Naive thymus-derived CD4-positive, alpha-beta T cell (primary cell): ENCODE results near the gene AMOTL2. TPM values are rescaled to one million over a fixed set of nuclear protein-coding genes. Genes with fewer than 3 reads are reported as not detected.

Experiments
- ATAC-seq: fragments of 150-1000 bp; cut with Tn5 transposase; 2 replicates; pipeline ENCODE4 v1.10.0; 2021; ENCODE audit warnings: mild to moderate bottlenecking, moderate library complexity
- CTCF ChIA-PET: fragments of 350-600 bp; sonication (Branson Sonifier 250); formaldehyde crosslinking; loops from one replicate; lab custom pipeline; 2021; ENCODE audit warnings: antibody characterized with exemption; lab: Charles Lee
- POLR2A ChIA-PET: fragments of 350-600 bp; sonication (Branson Sonifier 250); formaldehyde crosslinking; loops from one replicate; lab custom pipeline; 2021; ENCODE audit warnings: antibody characterized with exemption, inconsistent platforms; lab: Charles Lee
- DNase-seq, 9 donors: peaks; one replicate each; pipeline versions ENCODE4 v3.0.0 to v3.0.0-alpha.2; 2020 to 2022; ENCODE audit warnings: mixed read lengths in 1 of 9
- H3K27ac ChIP-seq: one replicate; pipeline ENCODE4 v1.7.0; 2013; ENCODE audit warnings: mild to moderate bottlenecking, low read depth, low read length, moderate library complexity
- H3K27me3 ChIP-seq, 2 donors: one replicate each; pipeline ENCODE4 v1.7.0; 2013; ENCODE audit warnings: low read length in 2 of 2, mild to moderate bottlenecking in 2 of 2, moderate library complexity in 2 of 2; ENCODE audit not compliant: control insufficient read depth in 2 of 2, insufficient read depth in 2 of 2
- H3K36me3 ChIP-seq, 3 experiments: 1 replicate in 2 of 3; 2 replicates in 1 of 3; pipeline ENCODE4 v1.7.0; 2013; ENCODE audit warnings: low read length in 3 of 3, mild to moderate bottlenecking in 3 of 3, moderate library complexity in 1 of 3; ENCODE audit not compliant: insufficient read depth in 3 of 3, control insufficient read depth in 2 of 3
- H3K4me1 ChIP-seq, 2 donors: one replicate each; pipeline ENCODE4 v1.7.0; 2013; ENCODE audit warnings: low read length in 2 of 2, mild to moderate bottlenecking in 2 of 2, moderate library complexity in 1 of 2; ENCODE audit not compliant: control insufficient read depth in 2 of 2, insufficient read depth in 2 of 2
- H3K4me3 ChIP-seq: 2 replicates; pipeline ENCODE4 v1.7.0; 2013; ENCODE audit warnings: mild to moderate bottlenecking, low read length
- H3K9me3 ChIP-seq, 3 experiments: 1 replicate in 2 of 3; 2 replicates in 1 of 3; pipeline ENCODE4 v1.7.0; 2013; ENCODE audit warnings: low read length in 3 of 3; ENCODE audit not compliant: control insufficient read depth in 2 of 3
- H3K27ac Mint-ChIP-seq, 9 donors: one replicate each; pipeline ENCODE4 v1.8.0; 2020 to 2022; ENCODE audit warnings: mixed read lengths in 9 of 9, mild to moderate bottlenecking in 8 of 9, moderate library complexity in 5 of 9, inconsistent platforms in 2 of 9
- H3K27me3 Mint-ChIP-seq, 5 donors: one replicate each; pipeline ENCODE4 v1.8.0; 2021 to 2022; ENCODE audit warnings: mixed read lengths in 5 of 5, mild to moderate bottlenecking in 1 of 5
- H3K36me3 Mint-ChIP-seq, 5 donors: one replicate each; pipeline ENCODE4 v1.8.0; 2020 to 2022; ENCODE audit warnings: mixed read lengths in 5 of 5, mild to moderate bottlenecking in 3 of 5, inconsistent platforms in 1 of 5
- H3K4me1 Mint-ChIP-seq, 7 donors: one replicate each; pipeline ENCODE4 v1.8.0; 2020 to 2022; ENCODE audit warnings: mixed read lengths in 7 of 7, mild to moderate bottlenecking in 3 of 7, inconsistent platforms in 1 of 7
- H3K4me3 Mint-ChIP-seq, 10 donors: one replicate each; pipeline ENCODE4 v1.8.0; 2020 to 2022; ENCODE audit warnings: mild to moderate bottlenecking in 10 of 10, mixed read lengths in 10 of 10, moderate library complexity in 6 of 10, inconsistent platforms in 2 of 10
- H3K9me3 Mint-ChIP-seq, 11 donors: one replicate each; pipeline ENCODE4 v1.8.0; 2020 to 2022; ENCODE audit warnings: mixed read lengths in 11 of 11, mild to moderate bottlenecking in 4 of 11, inconsistent platforms in 1 of 11, moderate library complexity in 1 of 11
- intact Hi-C, 2 donors: fragments of 100-400 bp; cut with micrococcal nuclease; formaldehyde crosslinking; loops; one replicate each; pipeline ENCODE4 v1.15.1; 2023
- polyA plus RNA-seq, 2 donors: library from polyadenylated mRNA; unstranded; fragments of 300-500 nt; fragmentation: Illumina TruSeq; gene quantifications; one replicate each; pipeline ENCODE4 v1.2.3, GENCODE V29; 2021
- total RNA-seq, 6 experiments: library from RNA in 5 of 6; stranded (reverse) in 5 of 6; gene quantifications; 1 replicate in 5 of 6; 2 replicates in 1 of 6; pipeline ENCODE4 v1.2.3 and lab custom pipeline; 2021 to 2026

Gene AMOTL2
- total and polyA plus RNA-seq, 7 experiments from 2014 or later = 0.10 TPM; not detected in 6

DNA sequence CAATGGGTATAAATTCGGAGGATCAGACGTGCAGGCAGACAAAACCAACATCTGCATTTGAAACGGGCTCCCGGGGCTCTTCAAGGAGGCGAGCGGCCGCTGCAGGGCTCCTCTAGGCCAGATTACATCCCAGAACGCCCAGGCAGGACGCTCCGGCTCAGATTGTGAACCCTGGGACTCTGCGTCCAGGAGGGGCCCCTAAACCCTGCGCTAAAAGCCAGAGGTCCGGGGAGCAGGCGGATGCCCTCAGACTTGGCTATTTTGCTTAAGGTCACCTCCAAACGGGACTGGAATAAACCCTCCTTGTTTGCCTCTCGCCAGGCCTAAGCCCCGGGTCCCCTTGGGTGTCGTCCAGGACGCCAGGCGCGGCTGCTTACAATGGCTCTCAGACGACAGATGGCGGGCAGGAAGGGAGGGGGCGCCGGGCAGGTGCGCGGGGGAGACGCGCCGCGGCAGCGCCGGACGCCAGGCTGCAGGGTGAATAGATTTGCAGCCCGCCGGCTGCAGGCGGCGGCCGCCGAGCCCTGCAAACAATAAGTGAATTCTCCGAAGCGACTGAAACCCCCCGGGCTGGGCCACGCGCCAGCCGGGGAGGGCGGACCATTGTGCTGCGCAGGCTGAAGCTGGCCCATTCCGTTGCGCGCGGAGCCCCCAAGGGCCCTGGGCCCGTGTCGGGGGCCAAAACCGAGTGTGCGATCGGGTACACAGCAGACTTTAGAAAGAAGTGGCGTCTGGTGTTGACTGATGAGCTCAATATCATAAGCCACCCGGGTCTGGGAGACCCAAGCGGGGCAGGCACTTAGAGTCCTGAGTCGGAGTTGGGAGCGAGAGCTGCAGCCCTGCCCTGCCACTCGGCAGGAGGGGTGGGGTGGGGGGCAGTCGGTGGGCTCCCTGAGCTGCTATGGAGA is 32.3 kb upstream of the AMOTL2 start:
- Histone ChIP-seq H3K27ac (no peak overlapping the region), H3K9me3 (no peaks in the 10 kb centered on the region), H3K36me3 (no peaks in the 10 kb centered on the region), H3K4me3 (no peak overlapping the region), H3K4me1 (no peaks in the 10 kb centered on the region), H3K27me3 (peaks cover 0 to 3% of the 10 kb centered on the region in 2 donors)
- intact Hi-C loops = no loop called here
- H3K9me3 Mint-ChIP-seq = peaks cover 2 to 31% (median 13%) of the 10 kb centered on the region in 11 donors
- H3K27me3 Mint-ChIP-seq = peaks cover 68 to 78% (median 76%) of the 10 kb centered on the region in 5 donors
- POLR2A ChIA-PET = no interaction called here
- H3K4me3 Mint-ChIP-seq = peak overlapping the region in 5 of 10 donors; percentile 12 to 52 (median 25)
- H3K27ac Mint-ChIP-seq = no peak overlapping the region
- CTCF ChIA-PET = no interaction called here
- DNase-seq = no peak
- no peak for ATAC-seq
- peaks cover 0 to 18% (median 4%) of the 10 kb centered on the region in 5 donors for H3K36me3 Mint-ChIP-seq
- peaks cover 0 to 6% (median 0%) of the 10 kb centered on the region in 7 donors for H3K4me1 Mint-ChIP-seq

DNA sequence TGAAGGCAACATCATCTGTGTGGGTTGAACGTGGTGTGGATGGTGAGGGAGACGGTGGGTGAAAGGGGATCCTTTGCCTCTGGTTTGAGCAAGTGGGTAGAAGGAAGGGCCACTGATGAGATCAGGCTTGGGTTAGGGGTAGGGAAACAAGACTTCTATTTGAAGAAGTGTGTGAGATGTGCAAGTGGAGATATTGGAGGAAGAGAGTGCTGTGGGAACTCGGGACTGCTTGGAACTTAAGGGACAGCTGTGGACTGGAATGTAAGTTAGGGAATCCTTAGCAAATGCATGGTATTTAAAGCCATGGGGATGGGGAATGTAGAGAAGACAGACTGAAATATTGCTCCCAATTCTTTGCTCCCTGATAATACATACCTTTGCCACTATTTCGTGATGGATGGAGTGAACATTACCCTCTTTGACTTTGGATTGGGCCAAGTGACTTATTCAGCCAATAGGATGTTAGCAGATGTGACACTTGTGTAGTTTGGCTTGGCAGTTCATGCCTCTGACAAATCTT is 30.2 kb upstream of the AMOTL2 start:
- no peaks in the 10 kb centered on the region for H3K9me3 ChIP-seq
- DNase-seq (no peak), ATAC-seq (no peak)
- H3K27ac Mint-ChIP-seq = no peak overlapping the region
- POLR2A ChIA-PET = no interaction called here
- peaks cover 0 to 6% (median 0%) of the 10 kb centered on the region in 7 donors for H3K4me1 Mint-ChIP-seq
- peaks cover 56 to 90% (median 78%) of the 10 kb centered on the region in 5 donors for H3K27me3 Mint-ChIP-seq
- H3K36me3 Mint-ChIP-seq = peaks cover 0 to 15% (median 4%) of the 10 kb centered on the region in 5 donors
- no peaks in the 10 kb centered on the region for H3K4me1 ChIP-seq
- CTCF ChIA-PET = no interaction called here
- no peak overlapping the region for H3K4me3 Mint-ChIP-seq
- H3K4me3 ChIP-seq = no peak overlapping the region
- intact Hi-C loops = no loop called here
- peaks cover 2 to 33% (median 14%) of the 10 kb centered on the region in 11 donors for H3K9me3 Mint-ChIP-seq
- peaks cover 0 to 3% of the 10 kb centered on the region in 2 donors for H3K27me3 ChIP-seq
- no peaks in the 10 kb centered on the region for H3K36me3 ChIP-seq
- H3K27ac ChIP-seq = no peak overlapping the region

DNA sequence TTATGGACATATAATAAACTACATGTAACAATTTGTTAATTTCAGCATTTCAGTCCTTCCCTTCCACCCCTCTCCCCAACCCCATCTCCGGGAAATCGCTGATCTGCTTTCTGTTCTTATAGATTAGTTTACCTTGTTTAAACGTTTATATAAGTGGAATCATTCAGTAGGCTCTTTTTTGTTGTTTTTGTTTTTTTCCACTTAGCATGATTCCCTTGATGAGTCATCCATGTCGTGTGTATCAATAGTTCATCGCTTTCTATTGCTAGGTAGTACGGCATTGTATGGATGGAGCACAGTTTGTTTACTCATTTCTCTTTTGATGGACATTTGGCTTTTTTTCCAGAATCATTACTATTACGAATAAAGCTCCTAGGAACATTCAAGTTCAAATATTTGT is 23.5 kb upstream of the AMOTL2 start:
- Mint-ChIP-seq H3K27ac (no peak overlapping the region), H3K4me1 (peaks cover 0 to 6% (median 0%) of the 10 kb centered on the region in 7 donors), H3K27me3 (peaks cover 13 to 69% (median 58%) of the 10 kb centered on the region in 5 donors), H3K9me3 (peaks cover 0 to 15% (median 9%) of the 10 kb centered on the region in 11 donors), H3K36me3 (peaks cover 0 to 4% (median 4%) of the 10 kb centered on the region in 5 donors), H3K4me3 (no peak overlapping the region)
- intact Hi-C loops = no loop called here
- DNase-seq (no peak), ATAC-seq (no peak)
- no peak overlapping the region for H3K27ac ChIP-seq
- no peaks in the 10 kb centered on the region for H3K4me1 ChIP-seq
- ChIA-PET CTCF (no interaction called here), POLR2A (no interaction called here)
- no peaks in the 10 kb centered on the region for H3K27me3 ChIP-seq
- H3K9me3 ChIP-seq = no peaks in the 10 kb centered on the region
- no peaks in the 10 kb centered on the region for H3K36me3 ChIP-seq
- no peak overlapping the region for H3K4me3 ChIP-seq

DNA sequence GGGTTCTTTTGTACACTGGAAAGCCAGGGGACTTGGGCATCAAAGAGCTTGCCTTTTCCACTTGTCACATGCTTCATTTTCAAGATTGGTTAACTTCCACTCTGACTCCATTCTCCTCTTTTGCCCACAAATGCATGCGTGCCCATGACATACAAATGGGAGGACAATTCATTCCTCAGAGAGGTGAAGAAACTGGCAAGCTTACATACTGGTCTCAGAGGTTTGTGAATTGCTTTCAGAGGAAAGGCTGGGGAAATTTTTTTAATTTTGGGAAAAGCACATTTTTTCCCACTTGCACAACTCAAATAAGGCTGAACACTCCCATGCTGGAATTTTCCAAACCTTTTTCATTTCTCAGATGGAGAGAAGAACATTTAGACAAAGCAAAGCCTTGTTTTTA is 20.9 kb upstream of the AMOTL2 start:
- Mint-ChIP-seq H3K9me3 (peaks cover 0 to 1% (median 0%) of the 10 kb centered on the region in 11 donors), H3K4me1 (peaks cover 0 to 6% (median 0%) of the 10 kb centered on the region in 7 donors), H3K4me3 (no peak overlapping the region), H3K27me3 (peaks cover 12 to 53% (median 45%) of the 10 kb centered on the region in 5 donors), H3K36me3 (no peaks in the 10 kb centered on the region), H3K27ac (no peak overlapping the region)
- POLR2A ChIA-PET = no interaction called here
- Histone ChIP-seq H3K4me1 (no peaks in the 10 kb centered on the region), H3K27me3 (no peaks in the 10 kb centered on the region), H3K36me3 (no peaks in the 10 kb centered on the region), H3K9me3 (no peaks in the 10 kb centered on the region), H3K27ac (no peak overlapping the region), H3K4me3 (no peak overlapping the region)
- DNase-seq (no peak), ATAC-seq (no peak)
- intact Hi-C loops = no loop called here
- CTCF ChIA-PET = no interaction called here

DNA sequence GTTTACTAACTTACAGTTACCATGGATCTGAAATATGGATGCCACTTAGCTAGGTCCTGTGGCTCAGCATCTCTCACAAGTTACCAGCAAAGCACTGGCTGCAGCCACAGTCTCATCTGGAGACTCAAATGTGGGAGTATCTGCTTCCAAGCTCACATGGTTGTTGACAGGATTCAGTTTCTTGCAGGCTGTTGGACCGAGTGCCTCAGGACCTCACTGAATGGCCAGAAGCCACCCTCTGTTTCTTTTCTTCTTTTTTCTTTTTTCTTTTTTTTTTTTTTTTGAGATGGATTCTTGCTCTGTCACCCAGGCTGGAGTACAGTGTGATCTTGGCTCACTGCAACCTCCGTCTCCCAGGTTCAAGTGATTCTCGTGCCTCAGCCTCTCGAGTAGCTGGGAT is 20.1 kb upstream of the AMOTL2 start:
- Histone ChIP-seq H3K36me3 (no peaks in the 10 kb centered on the region), H3K4me1 (no peaks in the 10 kb centered on the region), H3K9me3 (no peaks in the 10 kb centered on the region), H3K27ac (no peak overlapping the region), H3K4me3 (no peak overlapping the region), H3K27me3 (no peaks in the 10 kb centered on the region)
- ChIA-PET POLR2A (no interaction called here), CTCF (no interaction called here)
- Mint-ChIP-seq H3K9me3 (peaks cover 0 to 1% (median 0%) of the 10 kb centered on the region in 11 donors), H3K27ac (no peak overlapping the region), H3K4me3 (no peak overlapping the region), H3K4me1 (peaks cover 0 to 6% (median 0%) of the 10 kb centered on the region in 7 donors), H3K36me3 (no peaks in the 10 kb centered on the region), H3K27me3 (peaks cover 16 to 52% (median 43%) of the 10 kb centered on the region in 5 donors)
- DNase-seq (no peak), ATAC-seq (no peak)
- intact Hi-C loops = no loop called here

DNA sequence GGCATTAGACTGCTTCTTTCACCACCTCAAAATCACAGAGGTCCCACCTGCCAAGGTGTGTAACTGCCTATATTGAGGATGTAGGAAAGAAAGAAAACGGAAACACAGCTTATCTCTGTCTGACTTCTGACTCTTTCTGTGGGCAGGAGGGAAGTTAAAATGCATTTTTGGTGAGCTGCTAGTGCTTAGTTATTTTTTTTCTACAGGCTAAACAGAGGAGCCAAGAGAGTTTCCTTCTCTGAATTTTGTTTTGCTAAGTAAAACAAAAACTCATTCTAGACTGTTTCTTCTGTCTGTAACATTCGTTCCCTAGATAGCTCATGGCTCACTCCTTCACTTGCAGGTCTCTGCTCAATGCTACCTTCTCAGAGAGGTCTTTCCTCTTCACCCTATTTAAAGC is 18.8 kb upstream of the AMOTL2 start:
- H3K9me3 ChIP-seq = no peaks in the 10 kb centered on the region
- peaks cover 0 to 6% (median 0%) of the 10 kb centered on the region in 7 donors for H3K4me1 Mint-ChIP-seq
- H3K36me3 Mint-ChIP-seq = no peaks in the 10 kb centered on the region
- H3K36me3 ChIP-seq = no peaks in the 10 kb centered on the region
- H3K27ac ChIP-seq = no peak overlapping the region
- no peak overlapping the region for H3K4me3 ChIP-seq
- peaks cover 17 to 52% (median 42%) of the 10 kb centered on the region in 5 donors for H3K27me3 Mint-ChIP-seq
- POLR2A ChIA-PET = no interaction called here
- no peak overlapping the region for H3K27ac Mint-ChIP-seq
- H3K4me1 ChIP-seq = no peaks in the 10 kb centered on the region
- intact Hi-C loops = no loop called here
- H3K9me3 Mint-ChIP-seq = no peaks in the 10 kb centered on the region
- no peak overlapping the region for H3K4me3 Mint-ChIP-seq
- no peak for ATAC-seq
- DNase-seq = no peak
- CTCF ChIA-PET = interaction anchor here (1.1 kb wide), 1 partner anchor 180 kb away, joined by 3 read pairs; no protein-coding TSS in a partner anchor
- H3K27me3 ChIP-seq = no peaks in the 10 kb centered on the region
